Hematopoietic multipotent progenitor cell treated with erythropoietin and hydrocortisone succinate and interleukin-3 and kit ligand, for 8 days (in vitro differentiated cells): Measurements from ENCODE around the gene PNPLA5.
"Not testable (repeated sequence)": the region's sequence is repeated elsewhere in the genome, so short reads cannot be mapped to it uniquely, and the experiment has no call there.

Source experiments
- DNase-seq: peaks from one replicate; pipeline ENCODE4 v3.0.0-alpha.2; 2015

PNPLA5 gene, protein sequence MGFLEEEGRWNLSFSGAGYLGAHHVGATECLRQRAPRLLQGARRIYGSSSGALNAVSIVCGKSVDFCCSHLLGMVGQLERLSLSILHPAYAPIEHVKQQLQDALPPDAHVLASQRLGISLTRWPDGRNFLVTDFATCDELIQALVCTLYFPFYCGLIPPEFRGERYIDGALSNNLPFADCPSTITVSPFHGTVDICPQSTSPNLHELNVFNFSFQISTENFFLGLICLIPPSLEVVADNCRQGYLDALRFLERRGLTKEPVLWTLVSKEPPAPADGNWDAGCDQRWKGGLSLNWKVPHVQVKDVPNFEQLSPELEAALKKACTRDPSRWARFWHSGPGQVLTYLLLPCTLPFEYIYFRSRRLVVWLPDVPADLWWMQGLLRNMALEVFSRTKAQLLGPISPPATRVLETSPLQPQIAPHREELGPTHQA

GRCh38 chr22:43891360-43892182 is at the start of gene PNPLA5:
Gene PNPLA5, minus strand, starts transcription at chr22:43892013. Its CDS starts 133 bp downstream, at chr22:43891880.
- no peak for DNase-seq

- no peak for DNase-seq
These were observed 49.6 kb upstream of the PNPLA5 start for GRCh38 chr22:43941449-43941848.

- no peak for DNase-seq
These were observed 40.0 kb upstream of the PNPLA5 start for GRCh38 chr22:43931771-43932170.

- no peak for DNase-seq
These were observed 37.1 kb upstream of the PNPLA5 start for GRCh38 chr22:43928908-43929307.

DNA sequence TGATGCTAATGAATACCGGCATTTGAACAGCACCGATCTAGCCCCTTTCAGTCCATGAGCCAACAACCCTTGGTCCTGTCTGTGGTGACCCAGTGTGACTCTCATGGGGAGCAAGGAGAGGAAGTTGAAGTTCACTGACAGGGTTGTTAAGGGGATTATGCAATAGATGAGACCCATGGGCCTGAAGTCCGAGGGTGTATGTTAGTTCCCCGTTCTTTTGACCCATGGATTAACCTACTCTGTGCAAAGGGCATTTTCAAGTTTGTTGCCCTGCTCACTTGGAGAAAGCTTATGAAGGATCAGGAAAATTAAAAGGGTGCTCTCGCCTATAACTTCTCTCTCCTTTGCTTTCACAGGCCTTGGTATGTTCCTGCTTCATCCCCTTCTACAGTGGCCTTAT is 36.7 kb upstream of the PNPLA5 start:
- DNase-seq = no peak

GRCh38 chr22:43926349-43926710 is 34.5 kb upstream of the PNPLA5 start:
- no peak for DNase-seq

DNA sequence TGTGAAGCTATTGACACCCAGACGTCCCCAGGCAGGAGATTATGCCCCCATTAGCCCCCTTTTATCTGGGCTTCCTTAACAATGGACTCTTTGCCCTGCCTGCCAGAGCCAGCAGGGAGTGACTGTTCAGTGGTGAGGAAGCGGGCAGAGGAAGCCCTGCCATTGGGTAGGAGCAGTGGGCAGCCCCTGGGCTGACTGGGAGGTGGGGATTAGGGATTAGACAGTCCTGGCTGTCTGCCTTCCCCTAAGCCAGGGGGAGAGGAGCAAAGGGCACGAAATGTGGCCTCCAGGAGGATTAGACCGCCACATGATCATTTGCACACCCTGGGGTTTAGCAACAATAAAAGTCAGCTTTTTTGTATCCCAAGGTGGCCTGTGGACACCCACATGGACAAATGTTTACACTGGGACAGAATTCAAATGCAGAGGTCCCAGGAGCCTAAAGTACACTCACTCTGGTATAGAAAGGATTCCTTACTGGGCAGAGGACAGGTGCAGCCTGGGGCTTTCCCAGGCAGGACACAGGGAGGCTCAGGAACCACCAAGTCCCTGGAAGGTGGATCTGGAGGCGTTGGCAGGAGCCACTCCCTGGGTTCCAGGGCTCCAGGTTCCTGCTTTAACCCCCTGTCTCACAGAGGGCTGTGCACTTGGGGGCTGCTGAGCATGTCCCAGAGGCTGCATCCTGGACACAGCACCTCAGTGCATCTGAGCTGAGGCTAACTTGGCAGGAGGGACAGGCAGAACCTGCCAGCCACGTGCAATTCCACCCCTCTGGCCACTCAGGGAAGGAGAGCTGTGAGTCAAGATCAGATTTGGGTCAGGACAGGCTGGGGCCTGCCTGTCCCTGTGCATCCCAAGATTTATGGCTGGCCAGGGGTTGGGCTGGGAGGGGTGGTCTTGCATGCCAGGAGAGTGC is 33.9 kb upstream of the PNPLA5 start:
- DNase-seq = no peak

DNA sequence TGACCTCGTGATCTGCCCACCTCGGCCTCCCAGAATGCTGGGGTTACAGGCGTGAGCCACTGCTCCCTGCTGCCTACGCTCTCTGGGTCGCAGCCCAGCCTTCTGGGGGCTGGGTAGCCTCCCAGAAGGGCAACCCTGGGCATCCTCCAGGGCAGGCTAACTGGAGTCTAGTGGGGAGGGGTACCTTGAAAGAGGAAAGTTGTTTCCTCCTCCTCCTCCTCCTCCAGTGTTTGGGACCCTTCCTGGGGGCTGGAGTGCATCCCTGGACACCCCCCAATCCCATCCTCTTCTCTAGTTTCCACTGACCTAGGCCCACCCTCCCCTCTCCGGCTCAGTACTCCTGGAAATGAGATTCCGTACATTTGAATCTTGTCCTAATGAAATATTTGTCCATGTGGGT is 33.1 kb upstream of the PNPLA5 start:
- no peak for DNase-seq

DNA sequence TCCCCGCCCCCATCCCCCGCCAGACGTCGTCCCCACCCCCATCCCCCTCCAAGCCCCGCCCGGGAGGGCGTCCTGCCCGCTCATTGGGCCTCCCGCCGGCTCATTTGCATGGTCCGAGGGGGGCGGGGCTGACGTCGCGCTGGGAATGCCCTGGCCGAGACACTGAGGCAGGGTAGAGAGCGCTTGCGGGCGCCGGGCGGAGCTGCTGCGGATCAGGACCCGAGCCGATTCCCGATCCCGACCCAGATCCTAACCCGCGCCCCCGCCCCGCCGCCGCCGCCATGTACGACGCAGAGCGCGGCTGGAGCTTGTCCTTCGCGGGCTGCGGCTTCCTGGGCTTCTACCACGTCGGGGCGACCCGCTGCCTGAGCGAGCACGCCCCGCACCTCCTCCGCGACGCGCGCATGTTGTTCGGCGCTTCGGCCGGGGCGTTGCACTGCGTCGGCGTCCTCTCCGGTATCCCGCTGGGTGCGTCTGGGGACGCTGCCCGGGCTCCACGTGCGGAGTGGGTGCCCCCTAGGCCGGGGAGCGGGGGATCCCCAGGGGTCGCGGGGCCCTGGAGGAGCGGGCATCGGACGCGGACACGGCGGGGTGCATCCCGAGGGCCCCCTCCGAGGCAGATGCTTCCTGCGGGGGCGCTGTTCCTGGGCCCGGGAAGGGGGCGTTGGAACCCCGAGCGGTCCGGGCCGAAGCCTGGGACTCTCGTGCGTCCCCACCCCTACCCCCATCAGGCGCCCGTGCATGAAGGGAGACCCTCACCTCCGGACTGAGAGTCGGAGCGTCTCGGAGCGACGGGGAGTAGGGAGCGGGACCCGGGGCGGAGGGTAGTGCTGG is 32.0 kb upstream of the PNPLA5 start, which contains the start of gene PNPLA3:
Gene PNPLA3 (plus strand): TSS at position 175 of the 834 bp plus-strand sequence. CDS start 107 bp downstream, at position 282.
- peak; percentile 82 for DNase-seq

DNA sequence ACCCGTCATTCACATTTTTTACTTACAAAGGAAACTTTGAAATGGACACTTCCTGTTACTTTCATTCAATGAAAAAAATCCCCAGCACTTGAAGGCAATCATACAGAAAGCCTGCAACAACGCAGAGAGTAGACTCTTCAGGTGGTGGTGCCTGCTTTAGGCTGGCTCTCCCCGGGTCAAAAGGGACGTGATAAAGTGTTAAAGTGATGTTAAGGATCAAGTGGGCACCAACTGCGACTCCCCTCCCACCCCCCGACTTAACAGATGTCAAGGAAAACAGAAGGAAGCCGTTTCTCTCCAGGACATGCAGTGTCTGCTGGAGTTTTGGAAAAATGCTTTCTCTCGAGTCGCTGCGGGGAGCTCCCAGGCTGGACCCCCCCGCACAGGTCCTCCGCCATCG is 31.4 kb upstream of the PNPLA5 start:
- no peak for DNase-seq

GRCh38 chr22:43922123-43922522 is 30.3 kb upstream of the PNPLA5 start:
- no peak for DNase-seq

- no peak for DNase-seq
These were observed 29.6 kb upstream of the PNPLA5 start for GRCh38 chr22:43921370-43921769.

DNA sequence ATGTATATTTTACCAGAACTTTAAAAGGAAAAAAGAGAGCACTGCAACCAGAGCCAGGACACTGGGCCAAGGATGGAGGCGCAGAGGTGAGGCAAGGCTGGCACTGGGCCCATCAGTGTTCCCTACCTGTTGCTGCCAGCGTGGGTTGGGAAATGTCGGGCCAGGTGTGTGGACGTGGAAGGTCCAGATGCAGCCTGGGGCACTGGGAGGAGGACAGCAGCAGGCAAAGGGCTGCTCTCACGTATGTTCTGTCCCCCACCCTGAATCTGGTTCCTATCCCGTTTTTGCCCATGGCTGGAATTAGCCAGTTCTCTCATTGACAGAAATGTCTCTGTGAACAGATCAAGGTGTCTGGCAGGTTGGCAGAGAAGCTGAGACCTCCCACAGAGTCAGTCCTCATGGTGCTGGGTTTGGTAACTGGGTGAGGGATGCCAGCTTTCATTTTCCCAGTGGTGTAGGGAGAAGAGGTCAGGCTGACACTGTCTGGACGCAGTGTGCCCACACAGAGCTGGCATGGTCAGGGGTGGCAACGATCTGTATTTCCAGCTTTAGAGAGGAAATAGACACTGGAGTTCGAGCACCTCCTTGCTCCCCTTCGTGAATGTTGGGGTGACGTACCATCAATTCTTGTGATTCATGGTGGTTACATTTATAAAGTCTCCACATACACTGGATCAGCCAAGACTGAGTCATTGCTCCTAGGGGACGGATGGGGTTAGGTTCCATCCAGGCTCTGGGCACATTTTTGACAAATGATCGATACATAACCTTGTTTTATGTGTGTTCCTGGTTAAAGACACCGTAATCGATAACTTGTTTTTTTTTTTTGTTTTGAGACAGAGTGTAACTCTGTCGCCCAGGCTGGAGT is 27.5 kb upstream of the PNPLA5 start:
- DNase-seq = no peak

DNA sequence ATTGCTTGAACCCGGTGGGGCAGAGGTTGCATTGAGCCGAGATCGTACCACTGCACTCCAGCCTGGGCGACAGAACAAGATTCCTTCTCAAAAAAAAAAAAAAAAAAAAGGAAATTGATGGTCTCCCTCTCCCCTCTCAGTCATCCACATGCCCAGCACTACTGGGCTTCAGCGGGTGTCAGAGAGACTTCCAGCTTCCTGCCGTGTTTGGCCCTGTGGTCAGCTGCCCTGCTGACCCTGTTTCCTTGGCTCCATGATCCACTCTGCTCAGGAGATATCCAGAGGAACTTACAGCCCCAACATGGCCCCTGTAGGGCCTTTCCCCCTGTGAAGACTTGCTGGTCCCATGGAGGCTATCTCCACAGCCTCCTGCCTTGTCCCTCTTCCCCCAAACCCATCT is 25.7 kb upstream of the PNPLA5 start:
- DNase-seq = no peak

DNA sequence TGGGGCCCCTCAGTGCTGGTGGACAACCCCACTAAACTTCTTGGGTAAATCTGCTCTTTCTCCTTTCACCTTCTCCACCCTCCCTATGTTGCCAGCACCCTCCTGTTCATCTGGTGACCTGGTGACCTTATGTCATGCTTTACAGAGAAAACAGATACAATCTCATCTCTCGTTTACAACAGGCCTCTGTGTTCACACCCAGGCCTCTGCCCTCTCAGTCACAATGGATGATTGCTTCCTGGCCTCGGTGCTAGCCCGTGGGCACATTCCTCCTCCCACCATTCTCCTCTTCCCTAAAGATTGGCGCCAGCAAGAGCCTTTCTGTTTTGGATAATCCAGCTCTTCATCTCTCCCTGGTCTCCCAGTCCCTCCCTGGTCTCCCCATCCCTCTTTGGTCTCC is 19.5 kb upstream of the PNPLA5 start:
- no peak for DNase-seq

- no peak for DNase-seq
These were observed 18.4 kb upstream of the PNPLA5 start for GRCh38 chr22:43910178-43910695.

- no peak for DNase-seq
These were observed 17.9 kb upstream of the PNPLA5 start for GRCh38 chr22:43909708-43910107.

- no peak for DNase-seq
These were observed 13.9 kb upstream of the PNPLA5 start for GRCh38 chr22:43905681-43906080.

DNA sequence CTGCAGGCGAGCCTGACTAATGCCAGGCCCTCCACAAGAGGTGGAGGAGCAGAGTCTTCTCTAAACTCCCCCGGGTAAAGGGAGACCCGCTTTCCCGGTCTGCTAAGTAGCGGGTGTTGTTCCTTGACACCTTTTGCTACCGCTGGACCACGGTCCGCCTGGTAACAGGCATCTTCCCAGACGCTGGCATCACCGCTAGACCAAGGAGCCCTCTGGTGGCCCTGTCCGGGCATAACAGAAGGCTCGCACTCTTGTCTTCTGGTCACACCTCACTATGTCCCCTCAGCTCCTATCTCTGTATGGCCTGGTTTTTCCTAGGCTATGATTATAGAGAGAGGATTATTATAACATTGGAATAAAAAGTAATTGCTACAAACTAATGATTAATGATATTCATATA is 12.6 kb upstream of the PNPLA5 start:
- DNase-seq = not testable (repeated sequence)

DNA sequence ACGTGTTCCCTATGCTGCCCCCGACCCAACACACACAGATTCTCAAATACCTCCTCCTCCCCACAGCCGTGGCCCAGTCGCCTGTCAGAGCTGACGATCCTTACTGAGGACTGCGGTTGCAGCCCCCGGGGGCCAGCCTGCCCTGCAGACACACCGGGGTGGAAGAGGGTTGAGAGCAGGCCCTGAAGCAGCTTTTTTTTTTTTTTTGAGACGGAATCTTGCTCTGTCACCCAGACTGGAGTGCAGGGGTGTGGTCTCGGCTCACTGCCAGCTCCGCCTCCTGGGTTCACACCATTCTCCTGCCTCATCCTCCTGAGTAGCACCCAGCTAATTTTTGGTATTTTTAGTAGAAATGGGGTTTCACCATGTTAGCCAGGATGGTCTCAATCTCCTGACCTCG is 11.2 kb upstream of the PNPLA5 start:
- peak; percentile 43 for DNase-seq
